ENCODE measurements around the gene LDAF1.

- TF ChIP-seq, protein P1, sequence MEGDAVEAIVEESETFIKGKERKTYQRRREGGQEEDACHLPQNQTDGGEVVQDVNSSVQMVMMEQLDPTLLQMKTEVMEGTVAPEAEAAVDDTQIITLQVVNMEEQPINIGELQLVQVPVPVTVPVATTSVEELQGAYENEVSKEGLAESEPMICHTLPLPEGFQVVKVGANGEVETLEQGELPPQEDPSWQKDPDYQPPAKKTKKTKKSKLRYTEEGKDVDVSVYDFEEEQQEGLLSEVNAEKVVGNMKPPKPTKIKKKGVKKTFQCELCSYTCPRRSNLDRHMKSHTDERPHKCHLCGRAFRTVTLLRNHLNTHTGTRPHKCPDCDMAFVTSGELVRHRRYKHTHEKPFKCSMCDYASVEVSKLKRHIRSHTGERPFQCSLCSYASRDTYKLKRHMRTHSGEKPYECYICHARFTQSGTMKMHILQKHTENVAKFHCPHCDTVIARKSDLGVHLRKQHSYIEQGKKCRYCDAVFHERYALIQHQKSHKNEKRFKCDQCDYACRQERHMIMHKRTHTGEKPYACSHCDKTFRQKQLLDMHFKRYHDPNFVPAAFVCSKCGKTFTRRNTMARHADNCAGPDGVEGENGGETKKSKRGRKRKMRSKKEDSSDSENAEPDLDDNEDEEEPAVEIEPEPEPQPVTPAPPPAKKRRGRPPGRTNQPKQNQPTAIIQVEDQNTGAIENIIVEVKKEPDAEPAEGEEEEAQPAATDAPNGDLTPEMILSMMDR (IDR thresholded peaks at IDR 0.05): no peak
- TF ChIP-seq EP300 (IDR thresholded peaks at IDR 0.05): no peak
Observed at GRCh38 chr16:21203155-21203797, 44.8 kb downstream of the LDAF1 start.
